ENCODE measurements around the gene FDXACB1. TPM values are rescaled to one million over a fixed set of nuclear protein-coding genes. Genes with fewer than 3 reads are reported as not detected.
"Not testable (repeated sequence)": the region's sequence is repeated elsewhere in the genome, so short reads cannot be mapped to it uniquely, and the experiment has no call there.

The FDXACB1 gene
- total and polyA plus RNA-seq, 2 of the 4 experiments (the other 2 are of a cell fraction), result 1.7 to 3.0 TPM

DNA sequence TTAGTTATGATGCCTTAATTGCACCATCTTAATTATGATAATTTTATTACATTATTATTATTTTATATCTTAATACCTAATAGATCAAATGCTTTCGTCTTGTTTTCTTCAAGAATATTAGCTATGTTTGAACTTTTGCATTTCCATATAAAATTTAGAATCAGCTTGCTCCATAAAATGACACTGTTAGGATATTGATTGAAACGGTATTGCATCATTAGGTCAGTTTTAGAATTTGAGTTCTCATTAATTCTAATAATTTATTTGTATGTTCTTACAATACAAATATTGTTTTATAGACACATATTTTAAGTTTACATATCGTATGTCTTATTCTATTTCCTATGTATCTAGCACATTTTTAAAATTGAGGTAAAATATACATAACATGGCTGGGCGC is 7.1 kb upstream of the FDXACB1 start:
- no peak for ATAC-seq (ENCODE audit: low read depth)
- H3K23ac ChIP-seq (ENCODE audit: low read depth, low read length), result no peak overlapping the region
- H3K56ac ChIP-seq (ENCODE audit: extremely low read depth, insufficient read depth, low read length), result no peak overlapping the region
- H4K20me1 ChIP-seq (ENCODE audit: insufficient read depth, low read length), result no peaks in the 10 kb centered on the region
- H3K79me1 ChIP-seq (ENCODE audit: low read depth in 1 of 2, low read length in 2 of 2), result no peaks in the 10 kb centered on the region
- H3K4me1 ChIP-seq (ENCODE audit: control insufficient read depth, insufficient read depth, low read length), result no peaks in the 10 kb centered on the region
- H3K9ac ChIP-seq (ENCODE audit: low read depth, low read length), result no peak overlapping the region
- no peak overlapping the region for H2BK5ac ChIP-seq (ENCODE audit: low read depth, low read length, poor library complexity, severe bottlenecking)
- no peak overlapping the region for H2BK20ac ChIP-seq (ENCODE audit: low read depth, low read length)
- no peak overlapping the region for H2AK5ac ChIP-seq (ENCODE audit: low read depth, low read length)
- no peak overlapping the region for H3K4me2 ChIP-seq (ENCODE audit: low read depth, low read length)
- dilution Hi-C loops (cut with HindIII; ENCODE audit: low sequenced_read_pairs, unreplicated experiment) (no loop called here), intact Hi-C loops (cut with micrococcal nuclease) (no loop called here), in situ Hi-C loops (cut with MboI; ENCODE audit: low sequenced_read_pairs) (no loop called here)
- DNase-seq, result no peak
- ChIA-PET CTCF (no interaction called here), POLR2A (ENCODE audit: unreplicated experiment) (no interaction called here)
- H3K4ac ChIP-seq (ENCODE audit: low read depth, low read length), result no peak overlapping the region
- no peak overlapping the region for H2AK9ac ChIP-seq (replicated peaks; ENCODE audit: low read depth, low read length, poor library complexity)
- BruUV-seq (replicated peaks), result no TSS peak
- no peak overlapping the region for H2BK120ac ChIP-seq (ENCODE audit: low read depth, low read length)
- H3K36me3 ChIP-seq (ENCODE audit: control insufficient read depth, insufficient read depth, low read length), result no peaks in the 10 kb centered on the region
- WGBS, 2 experiments (ENCODE audit: extremely low coverage in 2 of 2, insufficient read length in 1 of 2), result no CpG with 5 or more reads among the region's 4 CpGs
- H3K9me1 ChIP-seq (ENCODE audit: insufficient read depth, low read length), result no peaks in the 10 kb centered on the region
- no peak overlapping the region for H3K14ac ChIP-seq (replicated peaks; ENCODE audit: low read depth, low read length)
- no peak overlapping the region for H3K18ac ChIP-seq (ENCODE audit: low read depth, low read length)
- H3K27me3 ChIP-seq (ENCODE audit: control insufficient read depth, insufficient read depth, low read length), result no peaks in the 10 kb centered on the region
- no peak overlapping the region for H4K91ac ChIP-seq (ENCODE audit: insufficient read depth, low read depth, low read length)
- H3K9me3 ChIP-seq (ENCODE audit: control insufficient read depth, insufficient read depth, low read length), result no peaks in the 10 kb centered on the region
- H2BK15ac ChIP-seq (ENCODE audit: low read depth, low read length), result no peak overlapping the region
- no peak overlapping the region for H4K8ac ChIP-seq (ENCODE audit: low read depth in 2 of 2, low read length in 2 of 2)
- no peak overlapping the region for H2AFZ ChIP-seq (replicated peaks; ENCODE audit: low read length, poor library complexity)
- no peak overlapping the region for H3K27ac ChIP-seq (ENCODE audit: insufficient read depth, low read length)
- no peak overlapping the region for H3K4me3 ChIP-seq (ENCODE audit: insufficient read depth, low read depth, low read length)
- no peak overlapping the region for H4K5ac ChIP-seq (ENCODE audit: low read depth, low read length)
- TF ChIP-seq SMC3 (IDR thresholded peaks at IDR 0.05; ENCODE audit: low read depth, low read length) (no peak), CEBPB (IDR thresholded peaks at IDR 0.05; ENCODE audit: low read depth, low read length) (peak; percentile 44; the same call in 1 of the 2 replicates), POLR2A (IDR thresholded peaks at IDR 0.05; ENCODE audit: low read depth, low read length) (no peak)
- TF ChIP-seq, protein P1, sequence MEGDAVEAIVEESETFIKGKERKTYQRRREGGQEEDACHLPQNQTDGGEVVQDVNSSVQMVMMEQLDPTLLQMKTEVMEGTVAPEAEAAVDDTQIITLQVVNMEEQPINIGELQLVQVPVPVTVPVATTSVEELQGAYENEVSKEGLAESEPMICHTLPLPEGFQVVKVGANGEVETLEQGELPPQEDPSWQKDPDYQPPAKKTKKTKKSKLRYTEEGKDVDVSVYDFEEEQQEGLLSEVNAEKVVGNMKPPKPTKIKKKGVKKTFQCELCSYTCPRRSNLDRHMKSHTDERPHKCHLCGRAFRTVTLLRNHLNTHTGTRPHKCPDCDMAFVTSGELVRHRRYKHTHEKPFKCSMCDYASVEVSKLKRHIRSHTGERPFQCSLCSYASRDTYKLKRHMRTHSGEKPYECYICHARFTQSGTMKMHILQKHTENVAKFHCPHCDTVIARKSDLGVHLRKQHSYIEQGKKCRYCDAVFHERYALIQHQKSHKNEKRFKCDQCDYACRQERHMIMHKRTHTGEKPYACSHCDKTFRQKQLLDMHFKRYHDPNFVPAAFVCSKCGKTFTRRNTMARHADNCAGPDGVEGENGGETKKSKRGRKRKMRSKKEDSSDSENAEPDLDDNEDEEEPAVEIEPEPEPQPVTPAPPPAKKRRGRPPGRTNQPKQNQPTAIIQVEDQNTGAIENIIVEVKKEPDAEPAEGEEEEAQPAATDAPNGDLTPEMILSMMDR (conservative IDR thresholded peaks at IDR 0.05; ENCODE audit: low read depth, low read length), result no peak

- H3K9ac ChIP-seq (ENCODE audit: low read depth, low read length); H3K56ac ChIP-seq (ENCODE audit: extremely low read depth, insufficient read depth, low read length); H2AFZ ChIP-seq (replicated peaks; ENCODE audit: low read length, poor library complexity); H4K8ac ChIP-seq (ENCODE audit: low read depth in 2 of 2, low read length in 2 of 2); DNase-seq; POLR2A ChIA-PET (ENCODE audit: unreplicated experiment); in situ Hi-C loops (cut with MboI; ENCODE audit: low sequenced_read_pairs); H3K4me3 ChIP-seq (ENCODE audit: insufficient read depth, low read depth, low read length); H2AK5ac ChIP-seq (ENCODE audit: low read depth, low read length); dilution Hi-C loops (cut with HindIII; ENCODE audit: low sequenced_read_pairs, unreplicated experiment); H3K36me3 ChIP-seq (ENCODE audit: control insufficient read depth, insufficient read depth, low read length); H4K20me1 ChIP-seq (ENCODE audit: insufficient read depth, low read length); H3K14ac ChIP-seq (replicated peaks; ENCODE audit: low read depth, low read length); H3K79me1 ChIP-seq (ENCODE audit: low read depth in 1 of 2, low read length in 2 of 2); H3K27me3 ChIP-seq (ENCODE audit: control insufficient read depth, insufficient read depth, low read length); H3K4me2 ChIP-seq (ENCODE audit: low read depth, low read length); H2BK120ac ChIP-seq (ENCODE audit: low read depth, low read length); H3K27ac ChIP-seq (ENCODE audit: insufficient read depth, low read length); H2BK5ac ChIP-seq (ENCODE audit: low read depth, low read length, poor library complexity, severe bottlenecking); intact Hi-C loops (cut with micrococcal nuclease); H4K91ac ChIP-seq (ENCODE audit: insufficient read depth, low read depth, low read length); H4K5ac ChIP-seq (ENCODE audit: low read depth, low read length); H3K9me1 ChIP-seq (ENCODE audit: insufficient read depth, low read length); H2BK15ac ChIP-seq (ENCODE audit: low read depth, low read length); H3K23ac ChIP-seq (ENCODE audit: low read depth, low read length); ATAC-seq (ENCODE audit: low read depth); H3K4ac ChIP-seq (ENCODE audit: low read depth, low read length); H2BK20ac ChIP-seq (ENCODE audit: low read depth, low read length); H2AK9ac ChIP-seq (replicated peaks; ENCODE audit: low read depth, low read length, poor library complexity); H3K9me3 ChIP-seq (ENCODE audit: control insufficient read depth, insufficient read depth, low read length); H3K18ac ChIP-seq (ENCODE audit: low read depth, low read length); BruUV-seq (replicated peaks); H3K4me1 ChIP-seq (ENCODE audit: control insufficient read depth, insufficient read depth, low read length): not testable (repeated sequence)
- WGBS, 2 experiments (ENCODE audit: extremely low coverage in 2 of 2, insufficient read length in 1 of 2), result no CpG with 5 or more reads among the region's 4 CpGs
- CTCF ChIA-PET, result interaction anchor here (0.6 kb wide), 1 partner anchor 24 kb away, joined by 4 read pairs; no protein-coding TSS in a partner anchor
Observed at GRCh38 chr11:111885053-111885452, 6.1 kb upstream of the FDXACB1 start.
